Activated T-cell treated with anti-CD3 and anti-CD28 coated beads for 24 hours (primary cell): ENCODE results near the gene ATP8A2.
"Not testable (repeated sequence)": the region's sequence is repeated elsewhere in the genome, so short reads cannot be mapped to it uniquely, and the experiment has no call there.

ENCODE experiments used
- DNase-seq: peaks from one replicate; pipeline ENCODE4 v3.0.0-alpha.2; 2020; ENCODE audit warnings: low read depth

The ATP8A2 gene

DNA sequence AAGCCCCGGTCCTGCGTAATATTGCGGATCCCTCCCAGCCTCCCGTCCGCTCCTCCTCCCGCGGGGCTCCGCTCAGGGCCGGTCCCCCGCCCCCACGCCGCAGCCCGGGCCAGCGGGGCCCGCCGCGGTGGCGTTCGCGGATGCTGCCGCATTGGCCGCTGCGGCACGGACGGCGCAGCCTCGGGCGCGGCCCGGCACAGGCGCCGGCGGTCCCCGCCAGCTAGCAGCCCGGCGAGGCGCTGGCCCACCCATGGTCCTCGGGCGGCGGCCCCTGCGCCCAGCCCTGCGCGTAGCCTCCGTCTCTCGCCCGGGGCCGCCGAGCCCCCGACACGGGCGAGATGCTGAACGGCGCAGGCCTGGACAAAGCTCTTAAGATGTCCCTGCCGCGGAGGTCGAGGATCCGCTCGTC is at the start of gene ATP8A2:
ATP8A2 (plus strand) TSS at position 100 of the 409 bp plus-strand sequence; CDS start at position 339, 239 bp downstream.
- no peak for DNase-seq

DNA sequence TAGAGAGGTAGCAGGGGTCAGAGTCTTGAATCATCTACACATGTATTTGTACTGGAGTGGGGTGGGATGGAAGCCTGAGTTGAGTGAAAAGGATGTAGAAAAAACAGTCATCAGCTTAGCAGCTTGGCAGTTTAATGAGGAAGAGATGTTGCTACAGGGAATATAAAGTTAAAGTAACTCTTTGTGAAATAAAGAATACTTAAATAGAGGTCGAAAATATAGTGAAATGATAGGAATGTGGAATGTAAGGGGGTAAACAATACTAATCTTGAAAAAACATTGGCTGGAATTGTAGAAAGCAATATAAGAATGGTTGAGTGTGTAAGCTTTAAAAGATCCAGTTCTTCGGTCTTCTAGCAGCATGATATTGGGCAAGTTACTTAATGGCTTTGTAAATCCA is 47.7 kb upstream of the ATP8A2 start:
- DNase-seq: no peak

DNA sequence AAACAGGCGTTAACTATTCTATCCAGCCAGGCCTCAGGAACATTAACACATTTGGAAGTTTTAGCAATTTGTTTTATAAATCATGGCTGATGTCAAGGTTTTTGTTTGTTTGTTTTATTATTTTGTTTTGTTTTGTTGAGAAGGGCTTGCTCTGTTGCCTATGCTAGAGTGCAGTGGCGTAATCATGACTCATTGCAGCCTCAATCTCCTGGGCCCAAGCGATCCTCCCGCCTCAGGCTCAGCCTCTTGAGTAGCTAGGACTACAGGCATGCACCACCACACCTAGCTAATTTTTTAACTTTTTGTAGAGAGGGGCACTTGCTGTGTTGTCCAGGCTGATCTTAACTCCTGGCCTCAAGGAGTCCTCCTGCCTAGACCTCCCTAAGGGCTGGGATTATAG is 42.1 kb upstream of the ATP8A2 start:
- no peak for DNase-seq

DNA sequence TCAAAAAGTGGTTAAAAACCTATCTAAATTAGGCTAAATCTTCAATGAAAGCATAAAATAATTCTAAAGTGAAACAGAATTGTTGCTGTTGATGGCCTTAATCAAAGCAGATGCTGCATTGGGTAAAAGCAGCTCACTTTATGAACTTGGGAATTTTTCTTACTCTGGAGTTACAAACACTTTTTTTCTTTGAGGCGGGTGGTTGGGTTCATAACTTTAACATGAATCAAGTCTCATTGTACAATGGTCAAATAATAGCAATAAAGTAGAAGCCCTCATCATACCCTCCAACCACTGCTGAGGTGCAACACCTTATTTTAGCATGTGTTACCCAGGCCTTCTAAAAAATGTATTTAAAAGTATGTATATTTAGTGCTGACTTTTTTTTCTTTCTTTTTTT is 41.2 kb upstream of the ATP8A2 start:
- DNase-seq: no peak

DNA sequence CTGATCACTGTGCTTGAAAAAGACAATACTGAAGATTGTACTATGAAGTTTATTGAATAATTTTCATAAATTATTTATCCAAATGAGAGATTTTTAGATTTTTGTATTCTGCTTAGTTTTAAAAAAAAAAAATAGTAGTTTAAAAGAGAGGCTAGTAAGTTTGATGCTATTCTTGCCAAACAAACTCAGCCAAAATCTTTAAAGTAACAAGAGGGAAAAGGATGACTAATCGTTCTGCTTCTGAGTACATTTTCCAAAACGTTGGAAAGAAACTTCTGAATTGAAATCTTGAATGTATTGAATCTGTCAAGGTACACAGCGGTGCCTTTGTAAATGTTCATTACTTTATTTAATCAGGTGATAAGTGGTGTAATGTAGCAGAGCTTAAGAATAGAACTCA is 35.9 kb upstream of the ATP8A2 start:
- no peak for DNase-seq

DNA sequence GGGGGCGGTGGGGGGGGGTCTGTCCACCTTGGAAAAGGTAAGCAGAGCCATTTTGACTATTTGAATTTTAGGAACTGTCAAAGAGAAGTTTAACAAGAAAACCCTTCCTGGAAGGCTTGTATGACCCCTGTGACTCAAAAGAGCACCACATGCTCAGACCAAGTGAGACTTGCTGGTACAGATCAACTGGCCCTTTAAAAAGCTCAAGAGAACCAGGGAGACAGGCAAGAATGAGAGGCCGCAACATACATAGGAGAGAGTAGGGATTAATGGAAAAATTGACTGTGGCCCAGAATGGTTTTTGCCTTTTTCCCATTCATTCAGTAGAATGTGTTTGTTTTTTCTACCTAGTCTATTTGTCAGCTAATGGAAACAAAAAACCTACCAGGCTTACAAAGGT is 26.2 kb upstream of the ATP8A2 start:
- DNase-seq: no peak

DNA sequence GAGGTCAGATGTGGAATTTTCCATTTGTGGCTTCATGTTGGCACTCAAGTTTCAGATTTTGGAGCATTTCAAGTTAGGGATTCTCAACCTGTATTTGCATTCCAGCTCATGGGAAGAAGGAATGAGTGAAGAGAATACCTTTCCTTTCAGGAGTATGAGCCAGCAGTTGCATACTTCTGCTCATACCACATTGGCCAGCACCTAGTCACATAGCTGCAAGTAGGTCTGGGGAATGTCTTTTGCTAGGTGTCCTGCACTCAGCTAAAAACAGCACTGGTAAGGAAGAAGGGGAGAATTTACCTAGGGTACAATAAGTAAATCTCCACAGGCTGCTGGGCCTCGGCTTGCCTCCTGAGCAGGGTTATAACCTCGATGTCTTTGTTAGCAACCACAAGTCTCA is 24.6 kb upstream of the ATP8A2 start:
- DNase-seq: no peak

DNA sequence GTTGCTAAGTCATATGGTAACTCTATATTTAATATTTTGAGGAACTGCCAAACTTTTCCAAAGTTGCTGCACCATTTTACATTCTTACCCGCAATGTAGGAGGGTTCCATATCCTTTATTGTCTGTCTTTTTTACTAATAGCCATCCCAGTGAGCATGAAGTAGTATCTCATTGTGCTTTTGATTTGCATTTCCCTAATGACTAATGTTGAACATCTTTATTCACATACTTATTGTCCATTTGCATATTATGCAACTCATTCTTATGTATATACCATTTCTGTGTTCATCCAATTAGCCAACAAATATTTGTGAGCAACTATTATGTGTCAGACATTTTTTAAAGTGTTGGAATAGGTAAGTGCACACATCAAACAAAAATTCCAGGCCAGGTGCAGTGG is 20.4 kb upstream of the ATP8A2 start:
- DNase-seq: no peak

DNA sequence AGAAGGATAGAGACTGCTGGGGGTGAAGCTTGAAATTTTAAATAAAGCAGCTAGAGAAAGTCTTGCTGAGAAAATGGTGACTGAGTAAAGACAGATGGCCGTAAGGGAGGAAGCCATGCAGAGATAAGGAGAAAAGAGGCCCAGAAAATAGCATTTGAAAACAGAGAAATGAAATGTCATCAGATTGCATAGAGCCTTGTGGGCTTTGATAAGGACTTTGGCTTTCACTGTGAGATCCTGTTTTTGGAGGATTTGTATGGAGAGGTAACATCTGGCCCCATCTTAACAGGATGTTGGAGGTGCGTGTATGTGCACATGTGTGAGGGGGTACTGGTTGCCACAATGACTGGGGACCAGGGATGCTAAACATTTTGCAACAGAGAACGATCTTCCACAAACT is 19.5 kb upstream of the ATP8A2 start:
- no peak for DNase-seq

DNA sequence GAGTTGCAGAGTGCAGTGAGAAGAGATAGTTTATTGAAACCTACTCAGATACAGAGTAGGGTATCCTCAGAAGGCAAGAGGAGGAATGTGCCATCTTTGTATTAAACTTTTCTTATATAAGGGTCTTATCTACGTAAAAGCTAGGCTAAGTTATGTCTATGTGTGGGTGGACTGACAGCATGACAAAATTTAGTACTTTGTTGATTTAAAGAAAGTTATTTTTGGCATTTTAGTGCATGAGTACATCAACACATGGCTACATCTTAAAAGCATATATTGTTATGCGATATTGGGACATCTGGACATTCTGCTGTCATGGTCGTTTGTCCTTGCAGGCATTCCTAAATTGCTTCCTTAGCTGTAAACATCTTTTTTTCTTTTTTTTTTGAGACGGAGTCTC is 19.0 kb upstream of the ATP8A2 start:
- no peak for DNase-seq

DNA sequence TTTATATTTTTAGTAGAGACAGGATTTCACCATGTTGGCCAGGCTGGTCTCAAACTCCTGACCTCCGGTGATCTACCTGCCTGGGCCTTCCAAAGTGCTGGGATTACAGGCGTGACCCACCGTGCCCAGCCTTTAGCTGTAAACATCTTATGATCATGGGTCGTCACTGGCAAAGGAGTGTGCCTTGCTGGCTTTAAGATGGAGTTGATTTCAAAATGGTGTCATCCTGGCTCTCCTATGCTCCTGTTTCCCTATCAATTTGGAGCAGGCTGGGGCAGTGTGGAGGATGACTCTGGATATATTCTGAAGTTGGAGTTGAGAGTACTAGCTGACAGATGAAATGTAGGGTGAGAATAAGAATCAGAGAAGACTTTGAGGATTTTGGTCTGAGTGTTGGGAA is 18.4 kb upstream of the ATP8A2 start:
- DNase-seq: no peak

DNA sequence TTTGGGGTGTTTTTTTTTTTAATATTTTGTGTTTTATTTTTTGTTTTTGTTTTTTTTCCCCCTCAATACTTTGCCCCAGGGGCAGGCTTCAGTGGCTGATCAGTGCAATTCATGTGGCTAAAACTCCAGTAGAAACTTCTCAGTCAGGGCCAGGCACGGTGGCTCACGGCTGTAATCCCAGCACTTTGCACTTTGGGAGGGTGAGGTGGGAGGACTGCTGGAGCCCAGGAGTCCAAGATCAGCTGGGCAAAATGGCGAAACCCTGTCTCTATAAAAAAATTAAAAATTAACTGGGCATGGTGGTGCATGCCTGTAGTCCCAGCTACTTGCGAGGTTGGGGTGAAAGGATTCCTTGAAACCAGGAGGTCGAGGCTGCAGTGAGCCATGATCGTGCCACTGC is 17.4 kb upstream of the ATP8A2 start:
- no peak for DNase-seq

DNA sequence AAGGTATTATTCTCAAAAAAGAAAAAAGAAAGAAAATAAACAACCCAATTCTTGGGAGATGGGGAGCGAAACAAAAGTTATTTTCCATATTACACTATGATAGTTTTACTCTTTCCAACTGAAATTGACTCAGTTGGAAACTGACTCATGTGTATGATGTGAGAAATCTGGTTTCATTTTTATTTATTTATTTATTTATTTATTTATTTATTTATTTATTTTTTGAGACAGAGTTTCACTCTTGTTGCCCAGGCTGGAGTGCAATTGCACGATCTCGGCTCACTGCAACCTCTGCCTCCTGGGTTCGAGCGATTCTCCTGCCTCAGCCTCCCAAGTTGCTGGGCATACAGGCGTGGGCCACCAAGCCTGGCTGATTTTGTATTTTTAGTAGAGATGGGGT is 11.3 kb upstream of the ATP8A2 start:
- DNase-seq: not testable (repeated sequence)

DNA sequence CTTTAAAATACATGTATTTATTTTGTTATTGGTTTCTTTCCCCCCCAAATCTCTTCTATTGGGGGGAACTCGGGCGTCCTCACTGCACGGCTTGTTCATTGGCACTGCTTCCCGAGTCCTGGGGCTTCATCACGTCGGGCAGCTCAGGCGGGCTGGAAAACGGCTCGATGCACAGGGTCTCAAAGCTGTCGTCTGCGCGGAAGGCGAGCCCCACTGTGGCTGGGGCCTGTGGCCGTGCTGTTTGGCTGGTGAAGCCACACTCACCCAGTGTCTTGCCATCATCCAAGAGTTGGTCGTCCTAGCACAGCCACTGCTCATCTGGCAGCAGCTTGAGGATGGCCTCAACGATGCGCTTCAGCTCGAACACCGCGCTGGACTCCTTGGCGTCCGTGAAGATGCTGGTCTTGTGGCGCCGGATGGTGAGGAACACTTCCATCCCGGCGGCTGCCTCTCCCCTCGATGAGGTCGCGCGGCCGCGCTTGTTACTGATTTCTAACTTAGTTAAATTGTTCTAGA is 6.0 kb upstream of the ATP8A2 start:
- DNase-seq: no peak

DNA sequence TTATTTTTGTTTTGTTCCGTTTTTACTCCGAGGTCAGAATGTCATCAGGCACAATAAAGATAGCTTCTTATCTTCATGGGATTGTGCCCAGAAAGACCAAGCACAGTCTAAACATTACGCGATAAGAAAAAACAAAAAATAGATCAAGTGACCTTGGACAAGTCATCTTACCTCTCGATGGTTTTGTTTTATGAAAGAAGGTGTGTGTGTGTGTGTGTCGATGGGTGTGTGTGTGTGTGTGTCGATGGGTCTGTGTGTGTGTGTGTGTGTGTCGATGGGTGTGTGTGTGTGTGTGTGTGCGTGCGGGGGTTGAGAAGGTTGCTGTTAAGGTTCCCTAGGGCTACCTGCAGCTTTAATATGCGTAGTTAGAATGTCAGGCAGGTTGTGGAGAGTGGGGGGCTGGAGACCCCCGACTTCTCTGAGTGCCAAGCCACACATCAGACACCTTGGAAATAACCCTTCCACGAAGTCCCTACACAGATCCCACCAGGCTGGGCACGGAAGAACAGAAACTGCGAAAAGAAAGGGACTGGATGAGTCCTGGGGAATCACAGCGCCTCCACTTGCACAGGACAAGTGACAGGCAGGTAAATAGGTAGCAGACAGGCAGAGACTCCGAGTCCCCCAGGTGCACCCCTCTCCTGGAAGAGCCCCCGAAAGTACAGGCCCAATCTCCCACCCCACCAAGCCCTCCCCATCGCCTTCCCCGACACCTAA is 458 bp upstream of the ATP8A2 start:
- DNase-seq: no peak

DNA sequence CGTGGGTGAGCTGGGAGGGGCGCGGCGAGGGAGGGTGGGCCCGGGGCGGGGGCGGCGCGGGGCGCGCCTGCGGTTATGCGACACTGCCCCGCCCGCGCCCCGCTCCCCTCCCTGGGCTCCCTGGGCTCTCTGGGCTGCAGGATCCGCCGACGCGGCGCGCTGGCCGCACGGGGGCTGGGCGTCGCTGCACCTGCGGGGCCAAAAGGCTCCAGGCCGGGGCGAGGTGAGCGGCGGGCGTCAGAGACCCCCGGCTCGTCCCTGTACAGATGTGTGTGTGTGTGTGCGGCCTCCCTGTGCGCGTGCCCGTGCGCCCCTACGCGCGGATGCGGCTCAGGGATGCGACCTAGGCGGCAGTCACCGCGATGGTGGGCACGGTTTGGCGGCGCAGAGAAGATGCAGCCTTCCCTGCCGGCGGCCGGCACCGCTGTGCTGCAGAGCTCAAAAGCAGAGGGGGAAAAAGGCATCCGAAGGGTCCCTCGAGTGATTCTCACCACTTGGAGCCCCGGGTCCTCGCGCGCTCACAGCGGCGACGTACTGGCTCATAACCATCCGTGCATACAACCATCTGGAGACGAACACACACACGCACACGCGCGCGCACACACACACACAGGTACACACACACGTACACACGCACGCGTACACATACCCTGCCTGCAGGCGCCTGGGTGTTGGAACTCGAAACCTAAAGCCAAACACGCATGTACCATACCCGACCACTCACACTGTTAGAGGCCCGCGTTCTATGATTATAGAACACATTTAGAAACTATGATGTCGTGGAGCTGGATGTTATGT is 709 bp downstream of the ATP8A2 start:
- no peak for DNase-seq

DNA sequence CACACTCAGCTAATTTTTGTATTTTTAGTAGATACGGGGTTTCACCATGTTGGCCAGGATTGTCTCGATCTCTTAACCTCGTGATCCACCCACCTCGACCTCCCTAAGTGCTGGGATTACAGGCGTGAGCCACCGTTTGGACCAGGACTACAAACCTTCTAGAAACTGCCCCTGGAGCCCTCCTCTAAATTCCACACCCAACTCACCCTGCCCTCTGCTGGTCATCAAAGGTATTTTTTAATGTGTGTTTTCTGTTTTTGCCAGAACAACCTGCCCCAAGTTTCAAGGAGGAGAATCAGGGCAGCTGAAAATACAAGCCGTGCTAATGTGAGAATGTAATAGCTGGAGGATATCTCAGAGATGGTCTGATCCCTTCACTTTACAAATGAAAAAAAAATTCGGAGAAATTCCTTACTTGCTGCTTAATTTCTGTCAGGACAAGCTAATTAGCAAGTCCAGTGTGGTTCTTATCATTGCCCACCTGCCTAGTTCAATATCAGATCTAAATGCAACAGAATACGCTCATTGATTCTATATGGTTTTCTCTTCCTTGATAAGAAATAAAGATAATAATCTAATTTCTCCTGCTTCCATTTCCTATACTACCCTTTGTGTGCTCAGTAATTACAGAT is 4.1 kb downstream of the ATP8A2 start:
- peak; percentile 9 for DNase-seq

DNA sequence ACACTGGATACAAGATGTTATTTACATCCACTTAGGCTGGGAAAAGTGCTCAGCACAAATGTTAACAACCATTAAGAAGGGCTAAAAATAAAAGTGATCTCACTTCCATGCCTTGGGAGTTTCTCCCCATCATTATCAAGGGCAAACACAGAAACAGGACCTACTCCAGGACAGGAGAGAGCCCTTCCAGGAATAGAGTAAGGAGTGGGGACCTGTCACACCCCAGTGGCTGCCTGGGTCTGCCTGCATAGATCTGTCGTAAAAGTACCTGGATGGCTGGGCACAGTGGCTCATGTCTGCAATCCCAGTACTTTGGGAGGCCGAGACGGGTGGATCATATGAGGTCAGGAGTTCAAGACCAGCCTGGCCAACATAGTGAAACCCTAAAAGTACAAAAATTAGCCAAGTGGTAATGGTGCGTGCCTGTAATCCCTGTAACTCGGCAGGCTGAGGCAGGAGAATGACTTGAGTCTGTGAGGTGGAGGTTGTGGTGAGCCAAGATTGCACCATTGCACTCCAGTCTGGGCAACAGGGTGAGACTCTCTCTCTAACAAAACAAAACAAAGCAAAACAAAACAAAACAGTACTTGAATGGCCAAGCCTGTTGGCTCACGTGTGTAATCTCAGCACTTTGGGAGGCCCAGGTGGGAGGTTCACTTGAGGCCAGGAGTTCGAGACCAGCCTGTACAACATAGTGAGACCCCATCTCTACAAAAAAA is 5.6 kb downstream of the ATP8A2 start:
- no peak for DNase-seq

DNA sequence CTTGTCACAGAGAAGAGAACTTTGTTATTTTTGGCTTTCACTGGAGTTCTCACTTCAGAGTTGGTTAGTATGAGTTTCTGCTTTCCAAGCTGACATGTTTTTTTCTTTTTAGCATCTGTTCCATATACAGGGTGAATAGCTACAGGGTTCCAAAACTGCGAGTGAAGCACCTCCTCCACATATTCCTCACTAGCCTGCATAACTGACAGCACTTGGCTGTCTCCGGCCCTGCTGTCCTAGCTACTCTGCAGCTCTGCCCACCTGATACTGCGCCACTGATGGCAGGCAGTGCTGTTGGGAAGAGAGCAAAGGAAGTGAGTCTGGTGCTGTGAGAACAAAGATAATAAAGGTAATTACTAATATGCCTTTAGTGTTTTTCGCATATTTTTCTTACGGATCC is 6.8 kb downstream of the ATP8A2 start:
- no peak for DNase-seq

DNA sequence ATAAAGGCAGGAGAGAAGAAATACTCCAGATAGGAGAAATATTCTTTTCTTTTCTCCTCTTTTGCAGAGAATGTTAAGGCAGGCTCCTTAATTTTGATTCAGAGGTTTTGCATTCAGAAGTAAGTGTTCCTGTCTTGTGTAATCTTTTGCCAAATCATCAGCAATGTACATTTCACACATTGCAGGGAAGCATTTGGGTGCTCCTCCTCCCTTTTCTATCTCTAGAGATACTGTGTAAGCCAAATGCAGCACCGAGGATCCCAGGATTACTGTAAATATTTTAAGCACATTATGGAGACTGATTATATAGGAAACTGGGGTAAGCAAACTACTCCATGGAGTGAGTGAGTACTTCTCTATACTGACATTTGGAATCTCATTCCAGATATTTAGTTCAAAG is 7.2 kb downstream of the ATP8A2 start:
- no peak for DNase-seq

DNA sequence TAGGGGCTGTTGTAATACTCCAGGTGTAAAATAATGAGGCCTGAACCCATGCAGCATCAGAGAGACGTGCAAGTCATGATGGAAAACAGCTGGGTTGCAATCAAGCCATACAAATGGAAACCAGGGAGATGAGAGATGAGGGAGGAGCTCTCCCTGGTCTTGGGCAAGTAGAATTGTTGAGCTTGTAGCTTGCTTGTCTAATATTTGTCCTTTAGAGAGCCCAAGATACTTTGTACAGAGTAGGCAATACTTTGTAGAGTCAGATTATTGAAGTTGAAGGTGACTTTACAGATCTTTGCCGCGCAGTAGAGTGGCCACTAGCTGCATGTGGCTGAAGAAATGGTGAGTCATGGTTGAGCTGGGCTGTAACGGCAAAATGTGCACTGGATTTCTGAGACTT is 8.3 kb downstream of the ATP8A2 start:
- DNase-seq: no peak

DNA sequence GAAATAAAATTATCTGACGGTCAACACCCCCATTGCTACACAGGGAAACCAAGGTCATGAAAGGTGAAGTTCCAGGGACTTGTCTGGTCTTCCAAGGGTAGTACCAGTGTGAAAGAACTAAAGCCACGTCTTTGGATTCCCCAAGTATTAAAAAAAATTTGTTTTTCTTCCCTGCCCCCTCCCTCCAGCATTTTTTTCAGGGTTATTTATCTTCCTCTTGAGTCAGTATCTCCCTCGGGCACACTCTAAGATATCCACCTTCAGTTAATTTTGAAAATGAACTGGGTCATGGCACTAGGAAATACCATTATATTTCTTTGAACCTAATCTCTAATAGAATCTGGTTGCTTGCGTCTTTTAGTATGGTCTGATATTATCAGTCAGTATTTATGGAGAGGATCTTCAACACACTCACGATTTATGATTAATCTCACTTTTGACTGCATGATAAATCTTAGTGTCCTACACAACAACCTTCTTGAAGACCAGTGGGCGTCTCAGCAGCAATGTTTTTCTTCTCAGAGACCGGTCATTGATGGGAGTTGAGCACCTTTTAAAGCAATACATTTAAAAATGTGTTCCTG is 9.1 kb downstream of the ATP8A2 start:
- no peak for DNase-seq
